NB4 (cell line): ENCODE measurements around the gene LGI4.
"Not testable (repeated sequence)": the region's sequence is repeated elsewhere in the genome, so short reads cannot be mapped to it uniquely, and the experiment has no call there.

Experiments
- DNase-seq: peaks from one replicate; pipeline ENCODE4 v3.0.0; 2010; ENCODE audit warnings: low read depth
- H3K4me3 ChIP-seq: one replicate; pipeline ENCODE4 v1.5.1; 2011; ENCODE audit warnings: mild to moderate bottlenecking, low read depth, low read length, moderate library complexity
- MYC ChIP-seq: IDR thresholded peaks from 2 replicates; pipeline ENCODE4 v1.6.1; 2011; ENCODE audit warnings: low read depth, low read length
- POLR2A ChIP-seq: IDR thresholded peaks from 2 replicates; pipeline ENCODE4 v1.6.1; 2011; ENCODE audit warnings: mild to moderate bottlenecking; ENCODE audit not compliant: insufficient read length; ENCODE audit errors: extremely low read depth
- TF ChIP-seq, protein P1 (sequence below): IDR thresholded peaks from 2 replicates; pipeline ENCODE4 v1.6.1; 2011; ENCODE audit warnings: low read depth, low read length
- TF ChIP-seq, protein P2 (sequence below): IDR thresholded peaks from one replicate; pipeline ENCODE4 v1.5.1; 2012; ENCODE audit warnings: low read depth, low read length

The LGI4 gene

DNA sequence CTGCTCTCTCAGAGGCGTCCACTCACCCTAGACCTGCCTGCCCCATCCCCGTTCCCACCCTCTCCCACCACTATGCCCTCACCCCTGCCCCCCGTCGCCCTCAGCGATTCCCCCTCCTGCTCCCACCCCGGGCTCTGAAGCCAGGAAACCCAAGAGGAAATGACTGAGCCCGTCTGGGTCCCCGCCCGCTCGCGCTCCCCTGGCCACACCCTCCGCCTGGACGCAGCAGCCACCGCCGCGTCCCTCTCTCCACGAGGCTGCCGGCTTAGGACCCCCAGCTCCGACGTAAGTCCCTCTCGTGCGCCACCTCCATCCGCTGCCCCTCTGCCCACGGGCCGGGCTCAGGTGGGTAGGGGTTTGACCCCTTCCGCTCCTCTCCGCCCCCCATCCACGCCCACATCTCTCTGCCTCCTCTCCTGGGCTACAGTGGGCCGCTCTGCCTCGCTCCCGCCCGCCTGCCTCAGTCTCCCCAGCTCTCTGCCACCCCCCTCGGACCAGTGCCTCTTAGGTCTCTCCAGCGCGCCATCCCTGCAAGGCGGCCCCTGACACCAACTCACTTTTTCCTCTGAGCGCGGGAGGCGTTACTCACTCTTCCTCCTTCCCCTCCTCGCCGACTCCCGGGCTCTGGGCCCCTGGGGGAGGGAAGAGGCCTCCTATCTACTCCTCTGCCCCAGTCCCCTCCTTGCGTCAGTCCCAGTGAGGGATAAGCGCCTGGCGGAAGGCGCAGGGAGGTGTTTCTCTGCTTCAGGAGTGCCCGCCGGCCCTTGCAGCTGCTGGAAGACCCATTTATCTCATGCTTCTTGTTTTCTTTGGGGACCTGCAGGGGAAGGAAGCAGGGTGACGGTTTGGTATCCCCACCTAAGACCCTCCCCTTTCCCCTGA is 19.9 kb upstream of the LGI4 start, which contains the start of gene FXYD5:
FXYD5 (plus strand) TSS at position 211 of the 882 bp plus-strand sequence. CDS start 816 bp downstream, outside the sequence.
- peak; percentile 84 for DNase-seq
- peak within 1 kb of the TSS; percentile 59 for H3K4me3 ChIP-seq
- peak; percentile 30 for TF ChIP-seq POLR2A
- TF ChIP-seq MYC: no peak
- TF ChIP-seq, protein P1, sequence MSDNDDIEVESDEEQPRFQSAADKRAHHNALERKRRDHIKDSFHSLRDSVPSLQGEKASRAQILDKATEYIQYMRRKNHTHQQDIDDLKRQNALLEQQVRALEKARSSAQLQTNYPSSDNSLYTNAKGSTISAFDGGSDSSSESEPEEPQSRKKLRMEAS: peak; percentile 5; the same call in 1 of the 2 replicates

DNA sequence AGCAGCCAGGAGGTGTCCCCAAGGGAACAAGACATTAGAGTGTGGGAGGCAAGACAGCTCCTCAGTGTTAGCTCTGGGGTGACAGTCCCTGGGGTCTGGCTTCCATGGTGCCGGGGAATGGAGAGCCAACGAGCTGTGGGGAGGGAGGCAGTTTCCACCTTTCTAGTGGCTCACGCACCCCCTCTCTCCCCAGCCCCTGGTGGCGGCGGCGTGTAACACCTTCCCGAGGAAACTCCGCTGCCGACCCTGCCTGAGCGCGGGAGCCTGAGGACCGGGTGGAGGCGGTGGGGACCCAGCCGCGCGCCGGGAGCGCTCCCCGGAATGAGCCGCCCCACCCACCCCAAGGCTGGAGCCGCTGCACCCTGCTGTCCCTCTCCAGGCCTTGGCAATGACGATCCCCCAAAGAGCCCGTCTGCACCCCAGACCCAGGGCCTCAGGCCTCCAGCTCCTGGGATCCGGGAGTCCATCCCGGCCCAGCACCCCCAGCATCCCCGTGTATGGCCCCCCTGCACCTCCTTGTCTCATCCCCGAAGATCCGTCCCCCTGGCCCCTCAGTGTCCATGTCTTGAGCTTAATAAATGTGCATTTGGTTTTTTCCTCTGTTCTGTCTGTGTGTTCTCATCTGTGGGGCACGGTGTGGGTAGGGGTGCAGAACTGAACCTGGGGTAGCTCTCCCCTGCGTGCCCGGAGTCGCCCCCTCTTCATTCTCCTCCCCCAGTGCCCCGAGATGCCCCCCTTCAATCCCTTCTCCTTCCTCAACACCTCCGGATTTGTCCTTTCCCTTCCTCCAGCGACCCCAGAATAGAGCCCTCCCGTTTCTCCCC is 19.1 kb upstream of the LGI4 start:
- peak overlapping the region; percentile 59 for H3K4me3 ChIP-seq
- DNase-seq: peak; percentile 44
- TF ChIP-seq, protein P1: no peak
- TF ChIP-seq POLR2A (no peak), MYC (no peak)
- TF ChIP-seq, protein P2, sequence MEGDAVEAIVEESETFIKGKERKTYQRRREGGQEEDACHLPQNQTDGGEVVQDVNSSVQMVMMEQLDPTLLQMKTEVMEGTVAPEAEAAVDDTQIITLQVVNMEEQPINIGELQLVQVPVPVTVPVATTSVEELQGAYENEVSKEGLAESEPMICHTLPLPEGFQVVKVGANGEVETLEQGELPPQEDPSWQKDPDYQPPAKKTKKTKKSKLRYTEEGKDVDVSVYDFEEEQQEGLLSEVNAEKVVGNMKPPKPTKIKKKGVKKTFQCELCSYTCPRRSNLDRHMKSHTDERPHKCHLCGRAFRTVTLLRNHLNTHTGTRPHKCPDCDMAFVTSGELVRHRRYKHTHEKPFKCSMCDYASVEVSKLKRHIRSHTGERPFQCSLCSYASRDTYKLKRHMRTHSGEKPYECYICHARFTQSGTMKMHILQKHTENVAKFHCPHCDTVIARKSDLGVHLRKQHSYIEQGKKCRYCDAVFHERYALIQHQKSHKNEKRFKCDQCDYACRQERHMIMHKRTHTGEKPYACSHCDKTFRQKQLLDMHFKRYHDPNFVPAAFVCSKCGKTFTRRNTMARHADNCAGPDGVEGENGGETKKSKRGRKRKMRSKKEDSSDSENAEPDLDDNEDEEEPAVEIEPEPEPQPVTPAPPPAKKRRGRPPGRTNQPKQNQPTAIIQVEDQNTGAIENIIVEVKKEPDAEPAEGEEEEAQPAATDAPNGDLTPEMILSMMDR: peak; percentile 36

DNA sequence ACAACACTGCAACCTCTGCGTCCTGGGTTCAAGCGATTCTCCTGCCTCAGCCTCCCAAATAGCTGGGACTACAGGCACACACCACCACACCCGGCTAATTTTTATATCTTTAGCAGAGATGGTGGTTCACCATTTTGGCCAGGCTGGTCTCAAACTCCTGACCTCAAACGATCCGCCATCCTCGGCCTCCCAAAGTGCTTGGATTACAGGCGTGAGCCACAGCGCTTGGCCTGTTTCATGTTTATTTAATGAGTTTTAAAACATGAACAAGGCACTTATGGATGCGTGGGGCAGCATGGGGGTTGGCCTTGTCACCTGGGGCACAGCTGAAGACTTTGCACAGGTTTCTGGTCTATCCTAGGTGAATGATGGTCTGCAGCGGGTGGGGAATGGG is 18.3 kb upstream of the LGI4 start:
- not testable (repeated sequence) for H3K4me3 ChIP-seq, DNase-seq

DNA sequence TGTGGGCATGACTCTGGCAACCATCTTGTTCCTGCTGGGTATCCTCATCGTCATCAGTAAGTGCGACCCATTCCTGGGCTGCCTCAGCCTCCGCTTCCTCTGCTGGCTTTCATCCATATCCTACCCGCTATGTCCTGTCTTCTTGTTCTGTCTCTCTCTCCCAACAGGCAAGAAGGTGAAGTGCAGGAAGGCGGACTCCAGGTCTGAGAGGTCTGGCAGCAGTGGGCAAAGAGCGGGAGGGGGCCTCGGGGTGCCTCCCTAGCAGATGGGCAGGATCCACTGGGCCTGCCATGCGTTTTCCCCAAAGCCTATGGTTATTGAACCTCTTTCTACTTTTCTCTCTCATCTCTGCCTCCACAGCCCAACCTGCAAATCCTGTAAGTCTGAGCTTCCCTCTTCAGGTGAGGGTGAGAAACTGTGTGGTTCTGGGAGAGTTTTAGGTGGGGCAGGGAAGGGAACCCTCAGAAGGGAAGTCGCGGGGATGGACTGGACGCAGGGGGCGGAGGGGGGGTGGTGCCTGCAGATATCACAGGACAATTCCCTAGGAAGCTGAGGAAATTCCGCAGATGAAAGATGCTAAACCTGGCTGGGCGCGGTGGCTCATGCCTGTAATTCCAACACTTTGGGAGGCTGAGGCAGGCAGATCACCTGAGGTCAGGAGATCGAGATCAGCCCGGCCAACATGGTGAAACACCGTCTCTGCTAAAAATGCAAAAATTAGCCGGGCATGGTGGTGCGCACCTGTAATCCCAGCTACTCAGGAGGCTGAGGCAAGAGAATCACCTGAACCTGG is 16.6 kb upstream of the LGI4 start:
- DNase-seq: no peak
- TF ChIP-seq POLR2A (no peak), MYC (no peak)
- TF ChIP-seq, protein P2: no peak
- TF ChIP-seq, protein P1: no peak
- H3K4me3 ChIP-seq: no peak overlapping the region

DNA sequence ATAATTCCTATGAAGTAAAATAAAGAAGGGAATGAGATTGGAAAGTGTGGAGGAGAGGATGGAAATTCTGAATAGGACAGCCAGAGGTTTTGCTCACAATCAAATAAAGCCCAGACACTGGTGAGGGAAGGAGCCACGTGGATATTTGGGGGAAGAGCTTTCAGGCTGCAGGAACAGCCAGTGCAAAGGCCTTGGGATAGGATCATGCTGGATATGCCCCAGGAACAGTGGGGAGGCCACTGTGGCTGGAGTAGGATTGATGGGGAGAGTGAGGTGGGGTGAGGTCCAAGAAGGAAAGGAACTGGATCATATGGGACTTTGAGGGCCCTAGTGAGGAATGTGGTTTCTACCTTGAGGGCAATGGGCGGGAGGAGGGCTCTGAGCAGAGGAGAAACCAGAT is 15.6 kb upstream of the LGI4 start:
- TF ChIP-seq, protein P2: no peak
- TF ChIP-seq MYC: no peak
- no peak for TF ChIP-seq POLR2A
- TF ChIP-seq, protein P1: no peak
- H3K4me3 ChIP-seq: no peak overlapping the region
- DNase-seq: no peak

- DNase-seq: no peak
Measured at GRCh38 chr19:35149463-35149862, 14.6 kb upstream of the LGI4 start.

More at GRCh38 chr19:35149463-35149862, 14.6 kb upstream of the LGI4 start:
- no peak overlapping the region for H3K4me3 ChIP-seq
- TF ChIP-seq POLR2A: no peak
- TF ChIP-seq, protein P2: no peak
- TF ChIP-seq, protein P1: no peak
- no peak for TF ChIP-seq MYC
